GM15510 (cell line): ENCODE data around the gene ZDHHC7.

Source experiments
- POLR2A ChIP-seq: IDR thresholded peaks from 3 replicates; pipeline ENCODE4 v1.6.1; 2011; ENCODE audit warnings: borderline replicate concordance; ENCODE audit not compliant: insufficient read length; ENCODE audit errors: extremely low read depth

Gene ZDHHC7

DNA sequence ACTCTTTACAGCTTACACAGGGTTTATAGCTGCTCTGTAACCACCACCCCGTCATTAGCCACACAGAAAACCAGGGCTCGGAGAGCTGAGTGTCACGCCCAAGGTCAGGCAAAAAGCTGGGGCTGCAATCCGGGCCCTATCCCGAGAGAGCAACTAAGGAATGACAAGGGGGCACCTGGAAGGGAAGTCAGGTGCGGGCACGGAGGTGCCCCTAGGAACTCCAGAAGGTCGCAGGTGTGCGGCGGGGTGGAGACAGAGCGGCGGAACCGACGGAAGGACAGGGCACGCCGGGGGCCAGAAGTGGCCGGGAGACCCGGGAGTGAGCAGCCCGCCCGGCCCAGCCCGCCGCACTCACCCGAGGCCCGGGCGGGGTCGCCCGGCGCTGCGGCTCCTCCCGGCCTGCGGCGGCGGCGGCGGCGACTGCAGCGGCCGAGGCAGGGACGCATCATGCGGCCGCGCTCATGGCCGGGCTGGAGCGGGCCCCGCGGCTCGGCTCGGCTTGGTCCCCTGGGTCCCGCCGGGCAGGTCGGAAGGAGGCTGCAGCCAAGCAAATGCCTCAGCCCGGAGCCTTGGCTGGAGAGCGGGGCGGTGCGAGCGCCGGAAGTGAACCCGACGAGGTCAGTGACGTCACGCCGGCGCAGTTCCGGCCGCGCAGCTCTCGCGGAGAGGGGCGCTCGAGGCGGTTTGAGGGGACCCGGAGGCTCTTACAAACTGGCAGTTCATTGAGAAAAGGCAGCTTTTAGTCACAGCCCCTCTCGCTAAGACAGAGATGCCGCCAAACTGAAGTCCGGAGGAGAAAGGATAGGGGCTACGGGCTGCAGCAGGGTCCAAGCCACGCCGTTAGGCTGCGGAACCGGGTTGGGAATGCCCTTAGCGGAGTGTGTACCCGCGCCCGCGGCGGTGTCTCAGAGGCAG is at the start of gene ZDHHC7:
TSS of gene ZDHHC7 (minus strand) at position 605 of the 915 bp plus-strand sequence. CDS start 20,917 bp downstream, outside the sequence.
- peak; percentile 92 for TF ChIP-seq POLR2A

- TF ChIP-seq POLR2A, result no peak
Observed at GRCh38 chr16:85058909-85059308, 47.6 kb upstream of the ZDHHC7 start.

DNA sequence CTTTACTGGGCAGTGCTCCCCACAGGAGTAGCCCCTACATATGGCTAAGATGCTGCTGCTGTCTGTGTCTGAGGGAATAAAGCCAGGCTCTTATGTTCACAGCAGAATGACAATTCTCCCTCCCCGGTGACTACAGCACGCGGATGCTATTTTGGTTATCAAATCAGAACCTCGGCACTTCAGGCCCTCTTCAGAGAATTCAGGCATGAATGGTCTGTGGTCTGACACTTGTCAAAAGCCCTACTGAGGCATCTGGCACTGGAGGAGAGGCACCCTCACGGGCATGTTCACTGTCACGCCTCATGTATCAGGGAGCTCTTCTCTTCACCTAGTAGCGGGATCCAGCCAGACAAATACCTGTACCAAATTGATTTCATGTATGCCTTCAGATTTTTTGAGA is 46.6 kb upstream of the ZDHHC7 start:
- TF ChIP-seq POLR2A, result no peak

DNA sequence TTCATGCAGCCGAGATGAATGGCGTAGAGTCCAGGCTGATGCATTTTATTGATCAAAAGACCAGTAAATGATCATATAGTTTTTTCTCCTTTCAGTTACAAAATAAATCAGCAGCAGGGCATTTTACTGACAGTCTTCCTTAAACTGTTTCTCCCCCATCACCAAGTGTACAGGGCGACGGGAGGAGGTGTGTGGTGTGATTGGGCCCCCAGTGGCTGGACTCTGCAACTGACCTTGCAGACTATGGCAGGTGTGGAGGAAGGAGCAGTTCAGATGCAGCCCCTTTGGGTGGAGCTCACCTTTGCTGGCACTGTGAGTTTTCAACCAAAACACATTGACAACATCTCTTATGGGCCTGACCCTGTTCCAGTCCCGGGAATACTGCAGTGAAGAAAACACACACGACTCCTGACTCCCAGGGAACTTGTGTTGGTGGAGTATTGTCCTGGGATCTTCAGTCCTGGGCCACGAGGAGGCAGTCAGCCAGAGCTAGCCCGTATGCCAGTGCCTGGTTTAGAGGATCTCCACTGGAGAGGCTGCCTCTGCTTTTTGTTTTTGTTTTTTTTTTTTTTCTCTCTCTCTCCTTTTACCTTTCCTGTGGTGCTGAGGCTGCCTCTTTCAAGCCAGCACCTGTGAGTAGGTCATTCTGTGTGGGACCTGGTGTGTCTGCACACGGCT is 46.0 kb upstream of the ZDHHC7 start:
- TF ChIP-seq POLR2A, result no peak

DNA sequence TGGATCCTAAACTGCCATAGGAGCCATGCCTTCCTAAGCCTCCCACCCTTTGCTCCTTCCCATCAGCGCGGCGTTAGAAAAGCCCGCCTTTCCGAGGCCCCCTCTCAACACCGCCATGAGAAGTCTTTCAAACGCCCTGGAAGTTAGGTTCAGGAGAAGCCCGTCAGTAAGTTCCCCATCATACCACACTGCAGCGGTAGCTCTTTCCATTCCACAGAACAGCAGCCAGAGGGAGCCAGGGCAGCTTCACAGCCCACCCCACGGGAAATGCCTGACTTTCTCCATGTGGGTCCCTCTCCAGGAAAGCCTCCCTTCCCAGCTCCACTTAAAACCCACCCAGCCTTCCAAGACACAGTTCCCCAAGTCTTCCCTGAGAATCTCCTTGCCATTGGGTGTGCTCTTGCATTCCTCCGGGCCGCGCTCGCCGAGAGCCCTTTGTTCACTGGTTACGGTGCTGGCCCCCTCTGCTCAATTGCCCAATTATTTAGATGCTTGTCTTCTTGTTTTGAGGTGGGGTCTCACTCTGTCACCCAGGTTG is 44.9 kb upstream of the ZDHHC7 start:
- no peak for TF ChIP-seq POLR2A

GRCh38 chr16:85055493-85056210 is 44.3 kb upstream of the ZDHHC7 start:
- no peak for TF ChIP-seq POLR2A

- TF ChIP-seq POLR2A, result no peak
Observed at GRCh38 chr16:85054948-85055492, 43.7 kb upstream of the ZDHHC7 start.

DNA sequence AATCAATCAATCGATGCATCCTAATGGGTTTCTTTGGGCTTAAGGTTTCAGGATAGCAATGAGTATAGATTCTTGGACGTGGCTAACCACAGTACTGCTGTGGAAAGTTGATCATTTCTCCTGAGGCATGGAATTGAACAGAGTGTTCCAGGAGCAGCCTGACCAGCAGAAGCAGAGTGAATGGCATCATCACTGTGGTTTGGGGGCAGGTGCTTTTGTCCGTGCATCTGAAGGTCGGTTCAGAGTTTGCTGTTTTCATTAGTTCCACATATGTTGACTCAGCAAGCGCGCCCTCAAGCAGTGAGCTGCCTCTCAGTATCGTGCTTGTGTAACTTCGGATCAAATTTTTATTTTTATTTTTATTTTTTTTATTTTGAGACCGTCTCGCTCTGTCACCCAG is 41.2 kb upstream of the ZDHHC7 start:
- no peak for TF ChIP-seq POLR2A

DNA sequence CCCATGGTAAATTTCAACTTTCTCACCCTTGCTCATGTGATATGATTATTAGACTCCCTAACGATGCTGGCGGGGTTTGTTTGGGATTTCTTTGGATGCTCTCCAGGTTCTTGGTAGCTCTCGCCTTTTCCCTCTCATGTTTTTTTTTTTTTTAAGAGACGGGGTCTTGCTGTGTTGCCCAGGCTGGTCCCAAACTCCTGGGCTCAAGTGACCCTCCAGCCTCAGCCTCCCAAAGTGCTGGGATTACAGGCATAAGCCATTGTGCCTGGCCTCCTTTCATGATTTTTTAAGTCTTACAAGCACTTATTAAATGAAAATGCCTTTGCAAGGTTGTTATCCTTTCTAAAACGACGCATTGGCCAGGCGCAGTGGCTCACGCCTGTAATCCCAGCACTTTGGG is 40.3 kb upstream of the ZDHHC7 start:
- TF ChIP-seq POLR2A, result no peak

- no peak for TF ChIP-seq POLR2A
Observed at GRCh38 chr16:85051067-85051581, 39.8 kb upstream of the ZDHHC7 start.

- no peak for TF ChIP-seq POLR2A
Observed at GRCh38 chr16:85049706-85050305, 38.5 kb upstream of the ZDHHC7 start.

DNA sequence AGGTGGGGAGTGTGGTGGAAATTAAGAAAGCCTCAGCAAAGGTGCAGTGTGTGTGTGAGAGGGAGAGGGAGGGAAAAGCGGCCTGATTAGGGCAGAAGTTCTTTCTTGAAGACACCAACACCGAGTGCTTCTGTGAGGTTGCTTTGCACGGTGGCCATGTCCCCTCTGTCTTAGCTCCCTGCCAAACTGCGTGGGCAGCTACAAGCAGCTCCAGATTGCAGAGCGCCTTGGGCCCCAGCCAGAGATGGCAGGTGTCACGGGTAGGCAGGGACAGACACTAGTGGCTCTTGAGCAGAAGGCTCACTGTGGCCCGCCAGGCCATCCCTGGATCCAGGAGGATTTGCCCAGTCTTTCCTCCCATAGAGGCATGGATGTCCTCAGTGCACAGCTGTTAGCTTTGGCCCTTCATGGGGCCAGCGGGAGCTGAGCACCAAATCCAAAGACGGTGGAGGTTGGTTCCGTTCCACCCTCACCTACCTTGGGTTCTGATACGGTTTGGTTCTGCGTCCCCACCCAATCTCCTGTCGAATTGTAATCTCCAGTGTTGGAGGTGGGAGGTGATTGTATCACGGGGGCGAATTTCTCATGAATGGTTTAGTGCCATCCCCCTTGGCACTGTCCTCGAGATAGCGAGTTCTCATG is 37.7 kb upstream of the ZDHHC7 start:
- TF ChIP-seq POLR2A, result no peak

- TF ChIP-seq POLR2A, result no peak
Observed at GRCh38 chr16:85047867-85048455, 36.6 kb upstream of the ZDHHC7 start.
